Measurements from ENCODE around the gene UTS2B.
"Not testable (repeated sequence)": the region's sequence is repeated elsewhere in the genome, so short reads cannot be mapped to it uniquely, and the experiment has no call there.

- not testable (repeated sequence) for TF ChIP-seq POLR2A, POLR2AphosphoS5, TAF1, POU2F2 (IDR thresholded peaks at IDR 0.05; ENCODE audit: low read depth, low read length)
- TF ChIP-seq SPI1 (IDR thresholded peaks at IDR 0.05; ENCODE audit: low read depth, low read length): peak; percentile 93
Observed at GRCh38 chr3:191246034-191246433, 84.3 kb downstream of the UTS2B start.
